ENCODE data around the gene LCNL1.

The LCNL1 gene

GRCh38 chr9:136980669-136981478, 1.9 kb upstream of the LCNL1 start:
- ChIA-PET CTCF (interaction anchor here (0.6 kb wide), 1 partner anchor 48 kb away, joined by 3 read pairs; no protein-coding TSS in a partner anchor), POLR2A (no interaction called here)
- H3K4me3 ChIP-seq (ENCODE audit: low read depth, low read length) = no peak overlapping the region
- no peak for DNase-seq (ENCODE audit: low read depth, low spot score)
- no peak for TF ChIP-seq CTCF (IDR thresholded peaks at IDR 0.05; ENCODE audit: insufficient read depth, low read length, missing control alignments)

GRCh38 chr9:136981588-136982231, 1.1 kb upstream of the LCNL1 start:
- ChIA-PET POLR2A (no interaction called here), CTCF (no interaction called here)
- DNase-seq (ENCODE audit: low read depth, low spot score) = no peak

GRCh38 chr9:136983167-136983566, 374 bp downstream of the LCNL1 start:
- CTCF ChIA-PET = interaction anchor here (0.9 kb wide), 1 partner anchor 64 kb away, joined by 3 read pairs; no protein-coding TSS in a partner anchor
- POLR2A ChIA-PET = no interaction called here
- TF ChIP-seq CTCF (IDR thresholded peaks at IDR 0.05; ENCODE audit: insufficient read depth, low read length, missing control alignments) = no peak
- DNase-seq (ENCODE audit: low read depth, low spot score) = no peak
- H3K4me3 ChIP-seq (ENCODE audit: low read depth, low read length) = no peak overlapping the region

More at GRCh38 chr9:136981588-136982231, 1.1 kb upstream of the LCNL1 start:
- H3K4me3 ChIP-seq (ENCODE audit: low read depth, low read length) = no peak overlapping the region
- TF ChIP-seq CTCF (IDR thresholded peaks at IDR 0.05; ENCODE audit: insufficient read depth, low read length, missing control alignments) = no peak

- POLR2A ChIA-PET = no interaction called here
- TF ChIP-seq CTCF (IDR thresholded peaks at IDR 0.05; ENCODE audit: insufficient read depth, low read length, missing control alignments) = no peak
- DNase-seq (ENCODE audit: low read depth, low spot score) = no peak
- H3K4me3 ChIP-seq (ENCODE audit: low read depth, low read length) = no peak overlapping the region
- CTCF ChIA-PET = no interaction called here
Observed at GRCh38 chr9:136983656-136984314, 992 bp downstream of the LCNL1 start.

GRCh38 chr9:136984464-136985026, 1.8 kb downstream of the LCNL1 start:
- no peak overlapping the region for H3K4me3 ChIP-seq (ENCODE audit: low read depth, low read length)
- POLR2A ChIA-PET = no interaction called here
- CTCF ChIA-PET = no interaction called here
- no peak for DNase-seq (ENCODE audit: low read depth, low spot score)
- TF ChIP-seq CTCF (IDR thresholded peaks at IDR 0.05; ENCODE audit: insufficient read depth, low read length, missing control alignments) = no peak
